Inflammatory macrophage treated with lipopolysaccharide for 4 hours (primary cell): ENCODE measurements around the gene PARN.
"Not testable (repeated sequence)": the region's sequence is repeated elsewhere in the genome, so short reads cannot be mapped to it uniquely, and the experiment has no call there.

ENCODE experiments used
- DNase-seq: peaks from one replicate; pipeline ENCODE4 v3.0.0-alpha.2; 2020

The PARN gene

GRCh38 chr16:14423344-14423743, 206.7 kb downstream of the PARN start:
- DNase-seq, result no peak

- no peak for DNase-seq
These were observed 209.2 kb downstream of the PARN start for GRCh38 chr16:14420721-14421488.

GRCh38 chr16:14420243-14420642, 209.8 kb downstream of the PARN start:
- not testable (repeated sequence) for DNase-seq

GRCh38 chr16:14419817-14420216, 210.2 kb downstream of the PARN start:
- no peak for DNase-seq

- no peak for DNase-seq
These were observed 211.2 kb downstream of the PARN start for GRCh38 chr16:14418795-14419225.

GRCh38 chr16:14416184-14416583, 213.9 kb downstream of the PARN start:
- DNase-seq, result no peak

GRCh38 chr16:14415291-14415690, 214.8 kb downstream of the PARN start:
- DNase-seq, result no peak

- no peak for DNase-seq
These were observed 220.5 kb downstream of the PARN start for GRCh38 chr16:14409563-14409962.

- DNase-seq, result no peak
These were observed 222.2 kb downstream of the PARN start for GRCh38 chr16:14407786-14408399.

- no peak for DNase-seq
These were observed 224.2 kb downstream of the PARN start for GRCh38 chr16:14405611-14406537.

GRCh38 chr16:14403001-14403389, 227.1 kb downstream of the PARN start:
- not testable (repeated sequence) for DNase-seq

GRCh38 chr16:14402114-14403000, 227.7 kb downstream of the PARN start:
- not testable (repeated sequence) for DNase-seq

GRCh38 chr16:14401711-14402061, 228.4 kb downstream of the PARN start:
- not testable (repeated sequence) for DNase-seq

GRCh38 chr16:14400978-14401710, 228.9 kb downstream of the PARN start:
- DNase-seq, result not testable (repeated sequence)

- no peak for DNase-seq
These were observed 229.6 kb downstream of the PARN start for GRCh38 chr16:14400285-14400977.

- DNase-seq, result peak; percentile 10
These were observed 230.4 kb downstream of the PARN start for GRCh38 chr16:14399378-14400284.

- no peak for DNase-seq
These were observed 231.9 kb downstream of the PARN start for GRCh38 chr16:14398014-14398717.

GRCh38 chr16:14395710-14396304, 234.3 kb downstream of the PARN start:
- DNase-seq, result not testable (repeated sequence)

- no peak for DNase-seq
These were observed 235.2 kb downstream of the PARN start for GRCh38 chr16:14394834-14395233.
